ENCODE data around the gene METTL17. TPM values are rescaled to one million over a fixed set of nuclear protein-coding genes. Genes with fewer than 3 reads are reported as not detected.
"Not testable (repeated sequence)": the region's sequence is repeated elsewhere in the genome, so short reads cannot be mapped to it uniquely, and the experiment has no call there.

The METTL17 gene
- total RNA-seq, 2 experiments from 2014 or later, result 88.4 to 92.0 TPM

DNA sequence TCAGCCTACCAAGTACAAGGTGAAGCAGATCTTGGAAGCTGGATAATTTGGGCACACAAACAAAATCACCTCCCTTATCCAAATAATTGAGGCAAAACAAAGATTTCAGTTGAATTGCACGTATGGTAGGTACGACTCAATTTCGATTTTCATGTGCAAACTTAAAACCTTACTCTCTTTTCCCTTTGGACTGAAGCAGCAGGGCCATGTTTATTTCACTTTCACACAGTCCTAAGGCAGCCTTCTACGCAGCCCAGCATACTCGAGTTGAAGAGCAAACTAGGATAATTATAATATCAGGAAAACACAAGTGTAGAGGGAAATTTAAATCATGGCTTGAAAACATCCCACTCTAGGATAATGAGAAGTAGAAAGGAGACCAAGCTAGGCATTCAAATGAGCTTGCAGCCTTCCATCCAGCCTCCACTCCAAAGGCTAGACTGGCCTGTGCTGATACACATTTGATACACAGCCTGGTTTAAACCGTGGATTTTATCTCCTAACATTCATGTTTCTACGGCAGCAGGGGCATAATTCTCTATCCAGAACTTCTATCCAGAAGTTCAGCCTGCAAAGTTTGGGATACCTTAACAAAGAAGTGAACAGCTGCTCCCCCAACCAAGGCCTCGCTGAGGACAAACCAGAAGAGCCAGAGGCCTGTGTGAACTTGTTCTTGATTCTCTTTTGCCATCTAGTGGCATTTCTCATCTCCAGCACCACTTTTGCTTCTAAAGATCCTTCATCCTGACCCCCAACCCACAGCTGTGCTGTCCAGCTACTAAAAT, 50.0 kb downstream of the METTL17 start:
- ChIA-PET CTCF (interaction anchor here (0.8 to 7.0 kb wide), 23 partner anchors 9 to 342 kb away, joined by 3 to 218 read pairs (median 5); partner anchors contain the start of genes NDRG2, SLC39A2 and TPPP2), POLR2A (interaction anchor here (0.8 to 1.1 kb wide), 2 partner anchors 9 to 28 kb away, joined by 3 to 4 read pairs; no protein-coding TSS in a partner anchor)
- ATAC-seq (peak; percentile 86), DNase-seq (peak; percentile 26)
- H3K9me3 Mint-ChIP-seq, result no peaks in the 10 kb centered on the region
- intact Hi-C loops (cut with micrococcal nuclease), result loop anchor here (1.0 kb wide), 1 partner anchor 25 kb away; no protein-coding TSS in a partner anchor
- peaks cover 4% of the 10 kb centered on the region for H3K4me1 Mint-ChIP-seq (ENCODE audit: low read depth)
- H3K27me3 Mint-ChIP-seq, result peaks cover 3% of the 10 kb centered on the region
- TF ChIP-seq, protein P1, sequence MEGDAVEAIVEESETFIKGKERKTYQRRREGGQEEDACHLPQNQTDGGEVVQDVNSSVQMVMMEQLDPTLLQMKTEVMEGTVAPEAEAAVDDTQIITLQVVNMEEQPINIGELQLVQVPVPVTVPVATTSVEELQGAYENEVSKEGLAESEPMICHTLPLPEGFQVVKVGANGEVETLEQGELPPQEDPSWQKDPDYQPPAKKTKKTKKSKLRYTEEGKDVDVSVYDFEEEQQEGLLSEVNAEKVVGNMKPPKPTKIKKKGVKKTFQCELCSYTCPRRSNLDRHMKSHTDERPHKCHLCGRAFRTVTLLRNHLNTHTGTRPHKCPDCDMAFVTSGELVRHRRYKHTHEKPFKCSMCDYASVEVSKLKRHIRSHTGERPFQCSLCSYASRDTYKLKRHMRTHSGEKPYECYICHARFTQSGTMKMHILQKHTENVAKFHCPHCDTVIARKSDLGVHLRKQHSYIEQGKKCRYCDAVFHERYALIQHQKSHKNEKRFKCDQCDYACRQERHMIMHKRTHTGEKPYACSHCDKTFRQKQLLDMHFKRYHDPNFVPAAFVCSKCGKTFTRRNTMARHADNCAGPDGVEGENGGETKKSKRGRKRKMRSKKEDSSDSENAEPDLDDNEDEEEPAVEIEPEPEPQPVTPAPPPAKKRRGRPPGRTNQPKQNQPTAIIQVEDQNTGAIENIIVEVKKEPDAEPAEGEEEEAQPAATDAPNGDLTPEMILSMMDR (IDR thresholded peaks at IDR 0.05), result peak; percentile 50
- H3K4me3 Mint-ChIP-seq, result no peak overlapping the region
- no peak overlapping the region for H3K27ac Mint-ChIP-seq
- no peaks in the 10 kb centered on the region for H3K36me3 Mint-ChIP-seq (ENCODE audit: low read depth)

DNA sequence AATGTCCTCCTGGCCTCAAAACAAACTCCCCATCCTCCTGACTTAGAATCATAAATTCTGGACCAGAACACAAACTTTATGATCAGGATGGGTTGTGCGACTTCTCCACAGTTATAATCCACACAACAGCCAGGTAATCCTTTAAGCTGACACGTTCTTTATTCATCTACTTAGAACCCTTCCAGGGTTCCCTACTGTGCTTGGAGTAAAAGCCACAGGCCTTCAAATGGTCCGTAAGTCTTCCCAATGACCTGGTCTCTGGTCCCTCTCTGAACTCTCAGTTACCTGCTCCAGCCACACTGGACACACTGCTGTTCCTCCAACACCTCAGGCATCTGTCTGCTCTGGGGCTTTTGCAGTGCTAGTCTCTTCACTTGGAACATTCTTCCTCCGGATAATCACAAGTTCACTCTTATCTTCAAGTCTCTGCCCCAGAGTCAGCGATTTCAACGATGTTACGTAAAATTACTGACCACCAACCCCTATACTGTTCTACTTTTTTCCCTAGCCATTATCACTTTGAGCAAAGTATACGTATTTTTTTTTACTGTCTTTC, 50.7 kb downstream of the METTL17 start:
- POLR2A ChIA-PET, result interaction anchor here (0.8 kb wide), 1 partner anchor 29 kb away, joined by 3 read pairs; no protein-coding TSS in a partner anchor
- H3K4me3 Mint-ChIP-seq, result no peak overlapping the region

DNA sequence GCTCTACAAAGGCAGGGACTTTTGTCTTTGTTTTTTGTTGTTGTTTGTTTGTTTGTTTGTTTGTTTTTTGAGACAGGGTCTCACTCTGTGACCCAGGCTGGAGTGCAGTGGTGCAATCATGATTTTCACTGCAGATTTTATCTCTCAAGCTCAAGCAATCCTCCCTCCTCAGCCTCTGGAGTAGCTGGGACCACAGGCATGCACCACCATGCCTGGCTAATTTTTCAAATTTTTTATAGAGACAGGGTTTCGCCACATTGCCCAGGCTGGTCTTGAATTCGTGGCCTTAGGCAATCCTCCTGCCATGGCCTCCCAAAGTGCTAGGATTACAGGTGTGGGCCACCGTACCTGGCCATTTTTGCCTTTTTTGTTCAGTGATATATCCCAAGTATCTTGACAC, 51.2 kb downstream of the METTL17 start:
- H3K4me1 Mint-ChIP-seq (ENCODE audit: low read depth); DNase-seq; H3K4me3 Mint-ChIP-seq; H3K27ac Mint-ChIP-seq; H3K9me3 Mint-ChIP-seq; H3K27me3 Mint-ChIP-seq; ATAC-seq; H3K36me3 Mint-ChIP-seq (ENCODE audit: low read depth); POLR2A ChIA-PET: not testable (repeated sequence)
- intact Hi-C loops (cut with micrococcal nuclease), result loop anchor here (1.0 kb wide), 1 partner anchor 27 kb away; no protein-coding TSS in a partner anchor
- CTCF ChIA-PET, result interaction anchor here (0.9 to 7.0 kb wide), 16 partner anchors 10 to 184 kb away, joined by 3 to 218 read pairs (median 8); partner anchors contain the start of genes NDRG2, SLC39A2 and TPPP2

More for the DNA sequence above, 50.7 kb downstream of the METTL17 start:
- no peak for ATAC-seq
- Mint-ChIP-seq H3K36me3 (ENCODE audit: low read depth) (no peaks in the 10 kb centered on the region), H3K9me3 (no peaks in the 10 kb centered on the region), H3K27me3 (peaks cover 5% of the 10 kb centered on the region), H3K4me1 (ENCODE audit: low read depth) (peaks cover 4% of the 10 kb centered on the region), H3K27ac (no peak overlapping the region)
- TF ChIP-seq, protein P1 (IDR thresholded peaks at IDR 0.05), result no peak
- intact Hi-C loops (cut with micrococcal nuclease), result loop anchor here (1.0 kb wide), 1 partner anchor 26 kb away; no protein-coding TSS in a partner anchor
- DNase-seq, result no peak
- CTCF ChIA-PET, result interaction anchor here (0.8 to 7.0 kb wide), 23 partner anchors 10 to 342 kb away, joined by 3 to 218 read pairs (median 5); partner anchors contain the start of genes NDRG2, SLC39A2 and TPPP2

DNA sequence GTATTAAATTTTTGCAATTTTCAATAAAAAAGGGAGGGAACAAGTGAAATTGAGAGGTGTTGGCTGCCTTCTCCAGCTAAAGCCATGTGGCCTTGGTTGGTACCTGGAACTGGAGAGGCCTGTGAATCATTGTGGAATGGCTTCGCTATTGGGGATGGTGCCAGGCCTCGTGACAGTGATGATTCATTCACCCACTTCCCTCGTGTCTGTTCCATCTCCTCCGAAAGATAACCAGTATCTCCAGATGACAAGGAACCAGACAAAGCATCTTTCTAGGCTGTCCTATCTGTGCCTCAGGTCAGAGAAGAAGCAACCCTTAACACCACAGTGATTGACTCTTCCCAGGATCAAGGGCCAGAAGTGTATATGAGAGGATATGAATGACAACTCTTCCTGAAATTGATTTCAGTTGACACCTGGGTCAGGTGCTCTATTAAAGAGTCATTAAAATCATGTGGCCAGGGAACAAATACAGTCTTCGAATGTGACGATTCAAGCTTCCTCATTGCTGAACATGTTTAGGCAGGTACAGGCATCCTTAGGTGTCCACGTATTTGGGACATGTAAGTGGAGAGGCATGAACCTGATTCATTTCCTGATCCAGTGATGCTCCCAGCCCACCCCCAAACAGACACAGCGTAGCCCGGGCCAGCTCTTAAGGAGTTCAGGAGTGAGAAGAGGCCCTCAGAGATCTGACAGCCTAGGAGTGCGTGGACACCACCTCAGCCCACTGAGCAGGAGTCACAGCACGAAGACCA, 52.1 kb downstream of the METTL17 start, which contains the start of gene RNASE7:
RNASE7 (plus strand) TSS at position 687 of the 758 bp plus-strand sequence. CDS start 631 bp downstream, outside the sequence.
- POLR2A ChIA-PET, result no interaction called here
- intact Hi-C loops (cut with micrococcal nuclease), result no loop called here
- TF ChIP-seq, protein P1 (IDR thresholded peaks at IDR 0.05), result no peak

DNA sequence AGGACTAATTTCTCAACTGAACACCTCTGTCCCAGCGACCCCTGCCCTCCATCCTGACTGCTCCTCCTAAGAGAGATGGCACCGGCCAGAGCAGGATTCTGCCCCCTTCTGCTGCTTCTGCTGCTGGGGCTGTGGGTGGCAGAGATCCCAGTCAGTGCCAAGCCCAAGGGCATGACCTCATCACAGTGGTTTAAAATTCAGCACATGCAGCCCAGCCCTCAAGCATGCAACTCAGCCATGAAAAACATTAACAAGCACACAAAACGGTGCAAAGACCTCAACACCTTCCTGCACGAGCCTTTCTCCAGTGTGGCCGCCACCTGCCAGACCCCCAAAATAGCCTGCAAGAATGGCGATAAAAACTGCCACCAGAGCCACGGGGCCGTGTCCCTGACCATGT, 53.1 kb downstream of the METTL17 start:
- ATAC-seq (no peak), DNase-seq (no peak)
- no peaks in the 10 kb centered on the region for H3K9me3 Mint-ChIP-seq
- TF ChIP-seq, protein P1 (IDR thresholded peaks at IDR 0.05), result no peak
- H3K27me3 Mint-ChIP-seq, result peaks cover 5% of the 10 kb centered on the region
- no peaks in the 10 kb centered on the region for H3K36me3 Mint-ChIP-seq (ENCODE audit: low read depth)
- POLR2A ChIA-PET, result no interaction called here
- H3K4me1 Mint-ChIP-seq (ENCODE audit: low read depth), result peaks cover 4% of the 10 kb centered on the region
- CTCF ChIA-PET, result interaction anchor here (0.9 to 7.0 kb wide), 6 partner anchors 10 to 72 kb away, joined by 3 to 218 read pairs (median 4); no protein-coding TSS in a partner anchor
- no peak overlapping the region for H3K27ac Mint-ChIP-seq
- H3K4me3 Mint-ChIP-seq, result no peak overlapping the region
- intact Hi-C loops (cut with micrococcal nuclease), result no loop called here

More for the DNA sequence above, 52.1 kb downstream of the METTL17 start, which contains the start of gene RNASE7:
- ATAC-seq (no peak), DNase-seq (no peak)
- H3K4me1 Mint-ChIP-seq (ENCODE audit: low read depth), result peaks cover 4% of the 10 kb centered on the region
- H3K4me3 Mint-ChIP-seq, result no peak within 1 kb of the TSS
- H3K27ac Mint-ChIP-seq, result no peak within 1 kb of the TSS
- CTCF ChIA-PET, result interaction anchor here (1.2 to 7.0 kb wide), 7 partner anchors 9 to 184 kb away, joined by 3 to 218 read pairs (median 4); no protein-coding TSS in a partner anchor
- H3K27me3 Mint-ChIP-seq, result peaks cover 5% of the 10 kb centered on the region
- no peaks in the 10 kb centered on the region for H3K9me3 Mint-ChIP-seq
- no peaks in the 10 kb centered on the region for H3K36me3 Mint-ChIP-seq (ENCODE audit: low read depth)
